MM.1S (cell line): ENCODE data around the gene ZNF236.

Experiments used
- CTCF ChIP-seq: fragments of 300-600 bp; sonication (generic); IDR thresholded peaks from 2 replicates; pipeline ENCODE4 v1.5.1; 2016; ENCODE audit warnings: antibody characterized with exemption, low read length, mixed read lengths
- EZH2 ChIP-seq: fragments of 300-600 bp; sonication (generic); optimal IDR thresholded peaks from 2 replicates; pipeline ENCODE3; 2017; ENCODE audit warnings: low read depth, mild to moderate bottlenecking, antibody characterized with exemption, low read length, mixed read lengths

- TF ChIP-seq CTCF (no peak), EZH2 (no peak)
Measured at GRCh38 chr18:76859474-76860339, 37.4 kb downstream of the ZNF236 start.
